CD4-positive, alpha-beta T cell (primary cell): ENCODE results near the gene FBXO44. TPM values are rescaled to one million over a fixed set of nuclear protein-coding genes. Genes with fewer than 3 reads are reported as not detected.

Source experiments
- ATAC-seq: fragments of 200-7000 bp; cut with Tn5 transposase; one replicate; pipeline ENCODE4 v1.10.0; 2022; ENCODE audit warnings: mild to moderate bottlenecking; ENCODE audit not compliant: poor library complexity
- CTCF ChIA-PET: fragments of 350-600 bp; sonication (Branson Sonifier 250); formaldehyde crosslinking; loops from one replicate; lab custom pipeline; 2021; ENCODE audit warnings: antibody characterized with exemption, inconsistent platforms; lab: Charles Lee
- POLR2A ChIA-PET: fragments of 350-600 bp; sonication (Branson Sonifier 250); formaldehyde crosslinking; loops from one replicate; lab custom pipeline; 2021; ENCODE audit warnings: antibody characterized with exemption, inconsistent platforms; lab: Charles Lee
- DNase-seq, 14 experiments: peaks; one replicate each; pipeline ENCODE4 v3.0.0-alpha.2; 2013 to 2020; ENCODE audit warnings: mixed read lengths in 2 of 14
- H3K27ac ChIP-seq, 2 donors: one replicate each; pipeline versions ENCODE4 v1.5.1 to v1.7.0; 2013; ENCODE audit warnings: low read length in 2 of 2, low read depth in 1 of 2, mild to moderate bottlenecking in 1 of 2
- H3K27me3 ChIP-seq, 2 experiments: 1 replicate in 1 of 2; 2 replicates in 1 of 2; pipeline versions ENCODE4 v1.6.1 to v1.7.0; 2013; ENCODE audit warnings: low read length in 2 of 2, control low read depth in 1 of 2, mild to moderate bottlenecking in 1 of 2, moderate library complexity in 1 of 2; ENCODE audit not compliant: insufficient read depth in 2 of 2, control insufficient read depth in 1 of 2
- H3K36me3 ChIP-seq: one replicate; pipeline ENCODE4 v1.6.1; 2013; ENCODE audit warnings: low read length, control low read depth; ENCODE audit not compliant: insufficient read depth
- H3K4me1 ChIP-seq: one replicate; pipeline ENCODE4 v1.6.1; 2013; ENCODE audit warnings: low read length, control low read depth; ENCODE audit not compliant: insufficient read depth
- H3K4me3 ChIP-seq: one replicate; pipeline ENCODE4 v1.5.1; 2013; ENCODE audit warnings: mild to moderate bottlenecking, low read length, moderate library complexity
- H3K9me3 ChIP-seq, 2 experiments: 1 replicate in 1 of 2; 2 replicates in 1 of 2; pipeline versions ENCODE4 v1.6.1 to v1.7.0; 2013; ENCODE audit warnings: low read length in 2 of 2, mild to moderate bottlenecking in 2 of 2, control low read depth in 1 of 2, moderate library complexity in 1 of 2; ENCODE audit not compliant: control insufficient read depth in 1 of 2, insufficient read depth in 1 of 2
- H3K27ac Mint-ChIP-seq: one replicate; pipeline ENCODE4 v1.8.0; 2020; ENCODE audit warnings: mixed read lengths
- H3K27me3 Mint-ChIP-seq: one replicate; pipeline ENCODE4 v1.8.0; 2021; ENCODE audit warnings: mixed read lengths
- H3K36me3 Mint-ChIP-seq: one replicate; pipeline ENCODE4 v1.8.0; 2021; ENCODE audit warnings: low read depth, mixed read lengths
- H3K4me1 Mint-ChIP-seq: one replicate; pipeline ENCODE4 v1.8.0; 2021; ENCODE audit warnings: low read depth, mixed read lengths
- H3K4me3 Mint-ChIP-seq: one replicate; pipeline ENCODE4 v1.8.0; 2020; ENCODE audit warnings: mild to moderate bottlenecking, mixed read lengths
- H3K9me3 Mint-ChIP-seq: one replicate; pipeline ENCODE4 v1.8.0; 2020; ENCODE audit warnings: mixed read lengths
- CTCF ChIP-seq: fragments of 200-600 bp; IDR thresholded peaks from one replicate; pipeline ENCODE4 v1.8.0; 2022; ENCODE audit warnings: antibody characterized with exemption, mild to moderate bottlenecking
- intact Hi-C, 2 experiments: fragments of 100-400 bp; cut with DNase I in 1 of 2; cut with micrococcal nuclease in 1 of 2; formaldehyde crosslinking; loops; one replicate each; pipeline versions ENCODE4 v1.15.1 to v1.9.0; 2023 to 2025; cut with DNase I, micrococcal nuclease
- total RNA-seq, 174 experiments: library from RNA in 2 of 174; stranded (reverse) in 2 of 174; gene quantifications; one replicate each; pipeline ENCODE4 v1.2.3 and lab custom pipeline; 2021 to 2026

The FBXO44 gene
- total RNA-seq, 2 experiments from 2014 or later = 44.9 to 48.4 TPM

- Histone ChIP-seq H3K27me3 (no peaks in the 10 kb centered on the region), H3K36me3 (peaks cover 33% of the 10 kb centered on the region), H3K4me3 (no peak overlapping the region), H3K4me1 (no peaks in the 10 kb centered on the region), H3K27ac (no peak overlapping the region), H3K9me3 (no peaks in the 10 kb centered on the region)
- Mint-ChIP-seq H3K36me3 (peaks cover 25% of the 10 kb centered on the region), H3K9me3 (no peaks in the 10 kb centered on the region), H3K4me1 (no peaks in the 10 kb centered on the region), H3K27ac (no peak overlapping the region), H3K27me3 (no peaks in the 10 kb centered on the region), H3K4me3 (no peak overlapping the region)
- intact Hi-C loops = no loop called here
- ATAC-seq (no peak), DNase-seq (peak in 2 of 14 experiments; percentile 38 to 45)
- CTCF ChIA-PET = interaction anchor here (1.4 kb wide), 1 partner anchor 20 kb away, joined by 3 read pairs; no protein-coding TSS in a partner anchor
- POLR2A ChIA-PET = no interaction called here
- TF ChIP-seq CTCF = no peak
Measured at GRCh38 chr1:11670747-11671146, 16.1 kb downstream of the FBXO44 start.

GRCh38 chr1:11671205-11671543 is 16.5 kb downstream of the FBXO44 start:
- ATAC-seq = no peak
- POLR2A ChIA-PET = no interaction called here
- no peaks in the 10 kb centered on the region for H3K9me3 Mint-ChIP-seq

GRCh38 chr1:11671544-11672286 is 17.0 kb downstream of the FBXO44 start:
- no peaks in the 10 kb centered on the region for H3K9me3 ChIP-seq
- H3K36me3 Mint-ChIP-seq = peaks cover 27% of the 10 kb centered on the region
- H3K27me3 ChIP-seq = no peaks in the 10 kb centered on the region
- TF ChIP-seq CTCF = no peak
- no peaks in the 10 kb centered on the region for H3K4me1 Mint-ChIP-seq
- no peaks in the 10 kb centered on the region for H3K4me1 ChIP-seq
- no peak overlapping the region for H3K4me3 Mint-ChIP-seq
- ATAC-seq (no peak), DNase-seq (no peak)
- POLR2A ChIA-PET = no interaction called here
- CTCF ChIA-PET = no interaction called here
- no peak overlapping the region for H3K27ac ChIP-seq
- H3K36me3 ChIP-seq = peaks cover 41% of the 10 kb centered on the region
- no peak overlapping the region for H3K4me3 ChIP-seq
- intact Hi-C loops = no loop called here
- no peaks in the 10 kb centered on the region for H3K9me3 Mint-ChIP-seq
- no peak overlapping the region for H3K27ac Mint-ChIP-seq
- no peaks in the 10 kb centered on the region for H3K27me3 Mint-ChIP-seq

More at GRCh38 chr1:11671205-11671543, 16.5 kb downstream of the FBXO44 start:
- Histone ChIP-seq H3K27me3 (no peaks in the 10 kb centered on the region), H3K9me3 (no peaks in the 10 kb centered on the region), H3K4me1 (no peaks in the 10 kb centered on the region), H3K36me3 (peaks cover 37% of the 10 kb centered on the region), H3K4me3 (no peak overlapping the region), H3K27ac (no peak overlapping the region)
- CTCF ChIA-PET = no interaction called here
- DNase-seq = no peak
- Mint-ChIP-seq H3K4me1 (no peaks in the 10 kb centered on the region), H3K36me3 (peaks cover 27% of the 10 kb centered on the region), H3K4me3 (no peak overlapping the region), H3K27ac (no peak overlapping the region), H3K27me3 (no peaks in the 10 kb centered on the region)
- intact Hi-C loops = no loop called here
- TF ChIP-seq CTCF = no peak
